ENCODE data around the gene EPHA3. TPM values are rescaled to one million over a fixed set of nuclear protein-coding genes. Genes with fewer than 3 reads are reported as not detected.

The EPHA3 gene
- total RNA-seq, 1 experiment from 2014 or later: not detected

DNA sequence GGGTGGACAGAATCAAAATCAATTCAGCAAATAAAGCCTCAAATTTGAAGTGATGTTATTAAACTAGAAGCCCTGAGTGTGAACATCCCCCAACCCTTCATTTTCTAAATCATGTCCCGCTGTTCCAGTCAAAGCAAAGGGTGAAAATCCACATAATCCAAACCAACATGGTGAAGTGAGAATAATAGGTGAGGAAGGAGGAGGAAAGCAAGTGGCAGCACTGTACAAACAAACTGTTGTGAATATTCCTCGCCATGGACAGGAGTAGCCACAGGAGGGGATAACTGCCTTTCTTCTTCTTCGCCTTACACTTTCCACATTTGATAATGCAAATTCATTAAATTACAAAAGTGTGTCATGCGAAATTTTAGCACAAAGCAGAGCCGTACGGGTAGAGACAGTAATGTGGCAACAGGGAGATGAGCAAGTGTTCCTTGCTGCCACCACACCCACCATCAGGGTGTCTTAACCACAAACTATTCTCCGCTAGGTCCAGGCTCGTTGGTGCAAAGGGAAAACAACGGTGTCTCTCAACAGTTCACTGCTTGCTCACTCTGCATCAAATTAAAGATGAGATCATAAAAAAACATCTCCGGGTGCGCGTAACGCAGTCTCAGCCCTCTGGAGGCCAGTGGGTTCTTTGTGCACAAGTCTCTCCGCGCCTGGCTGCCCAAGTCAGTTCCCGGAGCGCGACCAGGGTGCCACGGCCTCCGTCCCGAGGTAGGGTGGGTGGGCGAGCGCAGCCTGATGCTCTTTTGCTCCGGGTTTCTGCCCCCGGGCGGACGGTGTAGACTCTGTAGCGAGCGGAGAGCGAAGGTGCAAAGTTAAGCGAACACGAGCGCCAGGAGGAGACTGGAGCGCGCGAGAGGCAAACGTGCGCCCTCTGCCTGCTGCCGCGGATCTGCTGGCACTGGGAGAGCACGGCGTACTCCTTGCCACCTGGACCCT, 6.7 kb downstream of the EPHA3 start:
- peak overlapping the region; percentile 85 for H3K4me3 Mint-ChIP-seq (ENCODE audit: unreplicated experiment)
- intact Hi-C loops (cut with micrococcal nuclease): loop anchor here (1.0 to 5.0 kb wide), 3 partner anchors 895 to 978 kb away; no protein-coding TSS in a partner anchor
- H3K4me1 Mint-ChIP-seq (ENCODE audit: insufficient read depth, unreplicated experiment): no peaks in the 10 kb centered on the region
- no peaks in the 10 kb centered on the region for H3K36me3 Mint-ChIP-seq (ENCODE audit: insufficient read depth, unreplicated experiment)
- no peaks in the 10 kb centered on the region for H3K9me3 Mint-ChIP-seq (ENCODE audit: unreplicated experiment)
- POLR2A ChIA-PET: interaction anchor here (0.6 kb wide), 1 partner anchor 411 kb away, joined by 4 read pairs; no protein-coding TSS in a partner anchor
- no peak overlapping the region for H3K27ac Mint-ChIP-seq (ENCODE audit: low read depth, unreplicated experiment)
- no TSS peak for BruUV-seq (replicated peaks)
- H3K27me3 Mint-ChIP-seq (ENCODE audit: insufficient read depth, unreplicated experiment): peaks cover 35% of the 10 kb centered on the region
- CTCF ChIA-PET: interaction anchor here (0.7 to 3.5 kb wide), 4 partner anchors 180 to 977 kb away, joined by 4 to 16 read pairs (median 5); no protein-coding TSS in a partner anchor
- peak; percentile 75 for DNase-seq (ENCODE audit: unreplicated experiment)
- TF ChIP-seq, protein P1, sequence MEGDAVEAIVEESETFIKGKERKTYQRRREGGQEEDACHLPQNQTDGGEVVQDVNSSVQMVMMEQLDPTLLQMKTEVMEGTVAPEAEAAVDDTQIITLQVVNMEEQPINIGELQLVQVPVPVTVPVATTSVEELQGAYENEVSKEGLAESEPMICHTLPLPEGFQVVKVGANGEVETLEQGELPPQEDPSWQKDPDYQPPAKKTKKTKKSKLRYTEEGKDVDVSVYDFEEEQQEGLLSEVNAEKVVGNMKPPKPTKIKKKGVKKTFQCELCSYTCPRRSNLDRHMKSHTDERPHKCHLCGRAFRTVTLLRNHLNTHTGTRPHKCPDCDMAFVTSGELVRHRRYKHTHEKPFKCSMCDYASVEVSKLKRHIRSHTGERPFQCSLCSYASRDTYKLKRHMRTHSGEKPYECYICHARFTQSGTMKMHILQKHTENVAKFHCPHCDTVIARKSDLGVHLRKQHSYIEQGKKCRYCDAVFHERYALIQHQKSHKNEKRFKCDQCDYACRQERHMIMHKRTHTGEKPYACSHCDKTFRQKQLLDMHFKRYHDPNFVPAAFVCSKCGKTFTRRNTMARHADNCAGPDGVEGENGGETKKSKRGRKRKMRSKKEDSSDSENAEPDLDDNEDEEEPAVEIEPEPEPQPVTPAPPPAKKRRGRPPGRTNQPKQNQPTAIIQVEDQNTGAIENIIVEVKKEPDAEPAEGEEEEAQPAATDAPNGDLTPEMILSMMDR (IDR thresholded peaks at IDR 0.05; ENCODE audit: unreplicated experiment): peak; percentile 60

DNA sequence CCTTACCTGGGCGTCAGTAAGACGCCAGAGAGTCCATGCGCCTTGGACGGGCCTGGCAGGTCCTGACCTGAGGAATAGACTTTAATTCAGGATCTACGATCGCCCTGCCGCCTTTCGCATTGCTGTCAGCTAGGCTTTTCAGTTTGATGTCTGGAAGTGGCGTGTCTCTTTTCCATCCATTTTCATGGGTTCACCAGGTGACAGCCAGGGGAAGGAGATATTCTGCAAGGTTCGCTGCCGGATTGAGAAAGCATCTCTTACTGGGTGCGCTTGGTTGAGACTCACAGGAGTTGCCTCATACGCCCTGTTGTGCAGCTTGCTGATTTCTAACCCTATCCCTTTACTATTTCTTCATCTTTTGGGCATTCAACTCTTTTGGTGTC, 7.4 kb downstream of the EPHA3 start:
- no peak for DNase-seq (ENCODE audit: unreplicated experiment)
- TF ChIP-seq, protein P1 (IDR thresholded peaks at IDR 0.05; ENCODE audit: unreplicated experiment): no peak
- H3K4me3 Mint-ChIP-seq (ENCODE audit: unreplicated experiment): peak overlapping the region; percentile 85
- H3K4me1 Mint-ChIP-seq (ENCODE audit: insufficient read depth, unreplicated experiment): no peaks in the 10 kb centered on the region
- peaks cover 42% of the 10 kb centered on the region for H3K27me3 Mint-ChIP-seq (ENCODE audit: insufficient read depth, unreplicated experiment)
- intact Hi-C loops (cut with micrococcal nuclease): loop anchor here (1.0 to 5.0 kb wide), 3 partner anchors 896 to 977 kb away; no protein-coding TSS in a partner anchor
- no peaks in the 10 kb centered on the region for H3K9me3 Mint-ChIP-seq (ENCODE audit: unreplicated experiment)
- ChIA-PET POLR2A (interaction anchor here (0.6 kb wide), 1 partner anchor 410 kb away, joined by 4 read pairs; no protein-coding TSS in a partner anchor), CTCF (interaction anchor here (0.7 to 3.5 kb wide), 5 partner anchors 180 to 976 kb away, joined by 3 to 16 read pairs (median 4); no protein-coding TSS in a partner anchor)
- H3K27ac Mint-ChIP-seq (ENCODE audit: low read depth, unreplicated experiment): no peak overlapping the region
- H3K36me3 Mint-ChIP-seq (ENCODE audit: insufficient read depth, unreplicated experiment): no peaks in the 10 kb centered on the region
- BruUV-seq (replicated peaks): no TSS peak

DNA sequence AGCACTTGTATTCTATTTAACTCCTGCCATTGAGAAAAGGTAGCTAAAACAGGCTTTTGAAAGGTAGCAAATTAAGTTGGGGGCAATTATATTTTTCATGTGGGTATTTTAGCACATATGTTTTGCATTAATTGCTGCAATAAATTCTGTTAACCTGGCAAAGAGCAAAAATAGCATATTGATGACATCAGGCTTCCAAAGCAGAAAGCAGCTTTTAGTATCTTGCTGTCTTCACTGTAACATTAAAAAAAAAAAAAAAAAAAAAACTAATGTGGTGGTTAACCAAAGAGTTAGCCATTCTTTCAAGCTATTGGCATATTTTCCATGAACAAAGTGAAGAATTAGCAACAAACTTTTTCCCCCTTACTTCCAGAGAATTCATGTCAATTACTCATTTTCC, 9.1 kb downstream of the EPHA3 start:
- peaks cover 50% of the 10 kb centered on the region for H3K27me3 Mint-ChIP-seq (ENCODE audit: insufficient read depth, unreplicated experiment)
- H3K4me1 Mint-ChIP-seq (ENCODE audit: insufficient read depth, unreplicated experiment): no peaks in the 10 kb centered on the region
- no peak for DNase-seq (ENCODE audit: unreplicated experiment)
- POLR2A ChIA-PET: interaction anchor here (0.5 to 1.3 kb wide), 2 partner anchors 11 to 1182 kb away, joined by 3 read pairs; no protein-coding TSS in a partner anchor
- intact Hi-C loops (cut with micrococcal nuclease): no loop called here
- no TSS peak for BruUV-seq (replicated peaks)
- CTCF ChIA-PET: interaction anchor here (0.6 to 3.5 kb wide), 6 partner anchors 128 to 975 kb away, joined by 3 to 16 read pairs (median 4); no protein-coding TSS in a partner anchor
- no peaks in the 10 kb centered on the region for H3K9me3 Mint-ChIP-seq (ENCODE audit: unreplicated experiment)
- no peaks in the 10 kb centered on the region for H3K36me3 Mint-ChIP-seq (ENCODE audit: insufficient read depth, unreplicated experiment)
- no peak overlapping the region for H3K27ac Mint-ChIP-seq (ENCODE audit: low read depth, unreplicated experiment)
- TF ChIP-seq, protein P1 (IDR thresholded peaks at IDR 0.05; ENCODE audit: unreplicated experiment): no peak
- no peak overlapping the region for H3K4me3 Mint-ChIP-seq (ENCODE audit: unreplicated experiment)

DNA sequence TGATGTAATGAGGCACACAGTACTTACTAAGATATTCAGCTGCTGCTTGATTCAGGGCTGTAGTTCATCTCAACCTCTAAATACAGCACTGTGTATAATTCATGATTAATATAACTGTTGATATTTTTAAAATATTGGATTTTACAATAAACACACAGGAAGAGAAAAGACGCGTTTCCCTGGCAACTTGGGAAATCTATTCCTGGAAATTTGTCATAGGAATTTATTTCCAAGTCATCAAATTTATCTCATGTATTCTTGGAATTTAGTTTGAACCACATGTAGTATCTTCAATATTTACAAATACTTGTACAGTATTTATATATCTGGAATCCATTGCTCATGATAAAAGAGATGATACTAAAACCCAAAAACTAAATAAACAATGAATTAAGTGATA, 30.6 kb downstream of the EPHA3 start:
- no peaks in the 10 kb centered on the region for H3K4me1 Mint-ChIP-seq (ENCODE audit: insufficient read depth, unreplicated experiment)
- peaks cover 32% of the 10 kb centered on the region for H3K27me3 Mint-ChIP-seq (ENCODE audit: insufficient read depth, unreplicated experiment)
- H3K27ac Mint-ChIP-seq (ENCODE audit: low read depth, unreplicated experiment): no peak overlapping the region
- no peak for DNase-seq (ENCODE audit: unreplicated experiment)
- TF ChIP-seq, protein P1 (IDR thresholded peaks at IDR 0.05; ENCODE audit: unreplicated experiment): no peak
- ChIA-PET POLR2A (no interaction called here), CTCF (no interaction called here)
- intact Hi-C loops (cut with micrococcal nuclease): no loop called here
- no peak overlapping the region for H3K4me3 Mint-ChIP-seq (ENCODE audit: unreplicated experiment)
- H3K36me3 Mint-ChIP-seq (ENCODE audit: insufficient read depth, unreplicated experiment): no peaks in the 10 kb centered on the region
- H3K9me3 Mint-ChIP-seq (ENCODE audit: unreplicated experiment): no peaks in the 10 kb centered on the region
- no TSS peak for BruUV-seq (replicated peaks)
